Measurements from ENCODE around the gene DTX3. TPM values are rescaled to one million over a fixed set of nuclear protein-coding genes. Genes with fewer than 3 reads are reported as not detected.

DTX3 gene
- total RNA-seq, 1 experiment from 2014 or later = 61.7 TPM

- ChIA-PET POLR2A (ENCODE audit: low non-redundant PET) (no interaction called here), CTCF (no interaction called here)
- no peaks in the 10 kb centered on the region for H3K36me3 ChIP-seq (ENCODE audit: insufficient read depth, low read length, poor library complexity, severe bottlenecking)
- H3K27me3 ChIP-seq (replicated peaks; ENCODE audit: insufficient read depth, low read depth, low read length, poor library complexity) = no peaks in the 10 kb centered on the region
- intact Hi-C loops (cut with micrococcal nuclease; ENCODE audit: unreplicated experiment) = no loop called here
- peaks cover 11% of the 10 kb centered on the region for H3K4me1 ChIP-seq (ENCODE audit: insufficient read depth, low read length, poor library complexity, severe bottlenecking)
- TF ChIP-seq, protein P1, sequence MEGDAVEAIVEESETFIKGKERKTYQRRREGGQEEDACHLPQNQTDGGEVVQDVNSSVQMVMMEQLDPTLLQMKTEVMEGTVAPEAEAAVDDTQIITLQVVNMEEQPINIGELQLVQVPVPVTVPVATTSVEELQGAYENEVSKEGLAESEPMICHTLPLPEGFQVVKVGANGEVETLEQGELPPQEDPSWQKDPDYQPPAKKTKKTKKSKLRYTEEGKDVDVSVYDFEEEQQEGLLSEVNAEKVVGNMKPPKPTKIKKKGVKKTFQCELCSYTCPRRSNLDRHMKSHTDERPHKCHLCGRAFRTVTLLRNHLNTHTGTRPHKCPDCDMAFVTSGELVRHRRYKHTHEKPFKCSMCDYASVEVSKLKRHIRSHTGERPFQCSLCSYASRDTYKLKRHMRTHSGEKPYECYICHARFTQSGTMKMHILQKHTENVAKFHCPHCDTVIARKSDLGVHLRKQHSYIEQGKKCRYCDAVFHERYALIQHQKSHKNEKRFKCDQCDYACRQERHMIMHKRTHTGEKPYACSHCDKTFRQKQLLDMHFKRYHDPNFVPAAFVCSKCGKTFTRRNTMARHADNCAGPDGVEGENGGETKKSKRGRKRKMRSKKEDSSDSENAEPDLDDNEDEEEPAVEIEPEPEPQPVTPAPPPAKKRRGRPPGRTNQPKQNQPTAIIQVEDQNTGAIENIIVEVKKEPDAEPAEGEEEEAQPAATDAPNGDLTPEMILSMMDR (conservative IDR thresholded peaks at IDR 0.05; ENCODE audit: low read depth, low read length) = no peak
- no peak for TF ChIP-seq EZH2 (IDR thresholded peaks at IDR 0.05; ENCODE audit: borderline replicate concordance, low read depth, low read length, poor library complexity, severe bottlenecking)
- no TSS peak for BruUV-seq (replicated peaks)
- H3K9me3 ChIP-seq (ENCODE audit: low read depth, low read length, poor library complexity, severe bottlenecking) = no peaks in the 10 kb centered on the region
- no peak overlapping the region for H3K4me3 ChIP-seq (ENCODE audit: low read depth, low read length, poor library complexity, severe bottlenecking)
- DNase-seq (ENCODE audit: low spot score) = no peak
- H3K27ac ChIP-seq (ENCODE audit: low read depth, low read length, poor library complexity, severe bottlenecking) = no peak overlapping the region
Measured at GRCh38 chr12:57637364-57637763, 32.7 kb downstream of the DTX3 start.

- H3K27me3 ChIP-seq (replicated peaks; ENCODE audit: insufficient read depth, low read depth, low read length, poor library complexity) = no peaks in the 10 kb centered on the region
- no TSS peak for BruUV-seq (replicated peaks)
- POLR2A ChIA-PET (ENCODE audit: low non-redundant PET) = no interaction called here
Measured at GRCh38 chr12:57638096-57638495, 33.5 kb downstream of the DTX3 start.

GRCh38 chr12:57640175-57641042, 35.8 kb downstream of the DTX3 start:
- TF ChIP-seq, protein P1 (conservative IDR thresholded peaks at IDR 0.05; ENCODE audit: low read depth, low read length) = no peak
- no peak for TF ChIP-seq EZH2 (IDR thresholded peaks at IDR 0.05; ENCODE audit: borderline replicate concordance, low read depth, low read length, poor library complexity, severe bottlenecking)
- H3K9me3 ChIP-seq (ENCODE audit: low read depth, low read length, poor library complexity, severe bottlenecking) = no peaks in the 10 kb centered on the region
- H3K4me3 ChIP-seq (ENCODE audit: low read depth, low read length, poor library complexity, severe bottlenecking) = no peak overlapping the region
- DNase-seq (ENCODE audit: low spot score) = no peak
- no TSS peak for BruUV-seq (replicated peaks)
- H3K36me3 ChIP-seq (ENCODE audit: insufficient read depth, low read length, poor library complexity, severe bottlenecking) = no peaks in the 10 kb centered on the region
- no peaks in the 10 kb centered on the region for H3K4me1 ChIP-seq (ENCODE audit: insufficient read depth, low read length, poor library complexity, severe bottlenecking)
- no peak overlapping the region for H3K27ac ChIP-seq (ENCODE audit: low read depth, low read length, poor library complexity, severe bottlenecking)
- ChIA-PET CTCF (interaction anchor here (0.6 kb wide), 1 partner anchor 189 kb away, joined by 3 read pairs; no protein-coding TSS in a partner anchor), POLR2A (ENCODE audit: low non-redundant PET) (no interaction called here)
- intact Hi-C loops (cut with micrococcal nuclease; ENCODE audit: unreplicated experiment) = no loop called here
- H3K27me3 ChIP-seq (replicated peaks; ENCODE audit: insufficient read depth, low read depth, low read length, poor library complexity) = no peaks in the 10 kb centered on the region

More at GRCh38 chr12:57638096-57638495, 33.5 kb downstream of the DTX3 start:
- Histone ChIP-seq H3K4me1 (ENCODE audit: insufficient read depth, low read length, poor library complexity, severe bottlenecking) (peaks cover 11% of the 10 kb centered on the region), H3K9me3 (ENCODE audit: low read depth, low read length, poor library complexity, severe bottlenecking) (no peaks in the 10 kb centered on the region), H3K4me3 (ENCODE audit: low read depth, low read length, poor library complexity, severe bottlenecking) (no peak overlapping the region), H3K27ac (ENCODE audit: low read depth, low read length, poor library complexity, severe bottlenecking) (no peak overlapping the region), H3K36me3 (ENCODE audit: insufficient read depth, low read length, poor library complexity, severe bottlenecking) (no peaks in the 10 kb centered on the region)
- no peak for DNase-seq (ENCODE audit: low spot score)
- CTCF ChIA-PET = no interaction called here
- intact Hi-C loops (cut with micrococcal nuclease; ENCODE audit: unreplicated experiment) = no loop called here
- TF ChIP-seq, protein P1 (conservative IDR thresholded peaks at IDR 0.05; ENCODE audit: low read depth, low read length) = no peak
- TF ChIP-seq EZH2 (IDR thresholded peaks at IDR 0.05; ENCODE audit: borderline replicate concordance, low read depth, low read length, poor library complexity, severe bottlenecking) = no peak
